HCT116 (cell line): Measurements from ENCODE around the gene PSME1. TPM values are rescaled to one million over a fixed set of nuclear protein-coding genes. Genes with fewer than 3 reads are reported as not detected.

Source experiments
- ATAC-seq: fragments of 200-7000 bp; cut with Tn5 transposase; 2 replicates; pipeline ENCODE4 v1.9.1; 2020; ENCODE audit warnings: mild to moderate bottlenecking, moderate library complexity
- BruUV-seq: library from RNA; stranded (reverse); fragments of 400-500 nt; replicated peaks from 2 replicates; lab custom pipeline; 2021; lab: Mats Ljungman, UMichigan
- CTCF ChIA-PET: fragments of 300-600 bp; sonication (Branson Sonifier 250); formaldehyde crosslinking; loops from one replicate; lab custom pipeline; 2021; ENCODE audit warnings: antibody characterized with exemption; lab: Charles Lee
- POLR2A ChIA-PET: fragments of 300-600, 350-600 bp; sonication (Branson Sonifier 250); formaldehyde crosslinking; loops from one replicate; lab custom pipeline; 2021; ENCODE audit warnings: antibody characterized with exemption; lab: Charles Lee
- RAD21 ChIA-PET, 2 experiments: fragments of 300-600 bp; sonication (Branson Sonifier 250); formaldehyde crosslinking; loops; one replicate each; lab custom pipeline; 2023; ENCODE audit warnings: low total read pairs in 2 of 2; ENCODE audit not compliant: uncharacterized antibody in 2 of 2, unreplicated experiment in 2 of 2, low non-redundant PET in 1 of 2; lab: Charles Lee
- DNase-seq: peaks from one replicate; pipeline ENCODE4 v3.0.0-alpha.2; 2010; ENCODE audit warnings: low read depth, low spot score
- H2AFZ ChIP-seq: fragments of 200-600 bp; shearing (Covaris generic), sonication (generic); 2 replicates; pipeline ENCODE4 v1.6.1; 2017; ENCODE audit warnings: low read depth, mixed run types, mixed read lengths, antibody characterized with exemption, low read length; ENCODE audit not compliant: poor library complexity, severe bottlenecking
- H3K27ac ChIP-seq: 2 replicates; pipeline ENCODE4 v1.5.1; 2012; ENCODE audit warnings: low read depth, low read length
- H3K27me3 ChIP-seq: fragments of 200-600 bp; sonication (generic); 2 replicates; pipeline ENCODE4 v1.6.1; 2016; ENCODE audit warnings: mixed run types, low read length, mixed read lengths; ENCODE audit not compliant: insufficient read depth
- H3K36me3 ChIP-seq, 2 experiments: fragments of 200-500 bp in 1 of 2; fragments of 200-600 bp in 1 of 2; sonication (Bioruptor generic) in 1 of 2; sonication (generic) in 1 of 2; 2 replicates each; pipeline versions ENCODE4 v1.5.1 to v1.6.1; 2014 to 2016; ENCODE audit warnings: low read length in 2 of 2, inconsistent platforms in 1 of 2, mixed read lengths in 1 of 2, mixed run types in 1 of 2; ENCODE audit not compliant: insufficient read depth in 2 of 2, control insufficient read depth in 1 of 2
- H3K4me1 ChIP-seq, 2 experiments: fragments of 200-600 bp in 1 of 2; sonication (generic) in 1 of 2; 2 replicates each; pipeline versions ENCODE4 v1.5.1 to v1.6.1; 2012 to 2017; ENCODE audit warnings: low read length in 2 of 2, inconsistent platforms in 1 of 2, mild to moderate bottlenecking in 1 of 2, mixed read lengths in 1 of 2, mixed run types in 1 of 2, moderate library complexity in 1 of 2; ENCODE audit not compliant: insufficient read depth in 2 of 2, control insufficient read depth in 1 of 2
- H3K4me2 ChIP-seq: fragments of 200-600 bp; sonication (generic); 2 replicates; pipeline ENCODE4 v1.6.1; 2017; ENCODE audit warnings: mixed run types, low read length, mixed read lengths
- H3K4me3 ChIP-seq, 2 experiments: fragments of 200-600 bp in 1 of 2; sonication (generic) in 1 of 2; replicated peaks in 1 of 2; 2 replicates each; pipeline ENCODE4 v1.5.1; 2011 to 2016; ENCODE audit warnings: low read length in 2 of 2, control low read depth in 1 of 2, low read depth in 1 of 2, mild to moderate bottlenecking in 1 of 2, mixed read lengths in 1 of 2, mixed run types in 1 of 2
- H3K79me2 ChIP-seq: fragments of 200-600 bp; sonication (generic); 2 replicates; pipeline ENCODE4 v1.6.1; 2017; ENCODE audit warnings: mild to moderate bottlenecking, mixed run types, low read length, moderate library complexity, mixed read lengths; ENCODE audit not compliant: insufficient read depth
- H3K9ac ChIP-seq: fragments of 200-600 bp; sonication (generic); 2 replicates; pipeline ENCODE4 v1.6.1; 2016; ENCODE audit warnings: low read length, mixed read lengths
- H3K9me2 ChIP-seq: fragments of 200-600 bp; sonication (generic), shearing (Covaris generic); 2 replicates; pipeline ENCODE4 v1.6.1; 2017; ENCODE audit warnings: mixed run types, mild to moderate bottlenecking, moderate library complexity; ENCODE audit not compliant: insufficient read depth
- H3K9me3 ChIP-seq, 2 experiments: fragments of 200-500 bp in 1 of 2; fragments of 200-600 bp in 1 of 2; sonication (Bioruptor generic) in 1 of 2; sonication (generic) in 1 of 2; 2 replicates each; pipeline ENCODE4 v1.6.1; 2014 to 2017; ENCODE audit warnings: low read length in 2 of 2, mixed read lengths in 2 of 2, inconsistent platforms in 1 of 2, low read depth in 1 of 2, mild to moderate bottlenecking in 1 of 2, mixed run types in 1 of 2, moderate library complexity in 1 of 2; ENCODE audit not compliant: control insufficient read depth in 1 of 2, insufficient read depth in 1 of 2
- H4K20me1 ChIP-seq: fragments of 200-600 bp; sonication (generic), shearing (Covaris generic); 2 replicates; pipeline ENCODE4 v1.6.1; 2017; ENCODE audit warnings: mixed run types, mild to moderate bottlenecking, moderate library complexity; ENCODE audit not compliant: insufficient read depth
- ATF3 ChIP-seq: IDR thresholded peaks from 2 replicates; pipeline ENCODE4 v1.6.1; 2012
- CTCF ChIP-seq, 3 experiments: fragments of 200-600 bp in 1 of 3; sonication (generic) in 1 of 3; IDR thresholded peaks in 2 of 3; conservative IDR thresholded peaks in 1 of 3; 2 replicates each; pipeline ENCODE4 v1.5.1; 2012 to 2017; ENCODE audit warnings: low read depth in 2 of 3, low read length in 2 of 3, antibody characterized with exemption in 1 of 3, borderline replicate concordance in 1 of 3, control low read depth in 1 of 3, mild to moderate bottlenecking in 1 of 3, mixed read lengths in 1 of 3, mixed run types in 1 of 3, moderate library complexity in 1 of 3; ENCODE audit not compliant: insufficient read depth in 1 of 3
- EGR1 ChIP-seq: IDR thresholded peaks from 2 replicates; pipeline ENCODE4 v1.6.1; 2012; ENCODE audit warnings: low read depth
- FOSL1 ChIP-seq: IDR thresholded peaks from 2 replicates; pipeline ENCODE4 v1.6.1; 2012; ENCODE audit warnings: low read depth
- JUND ChIP-seq: IDR thresholded peaks from 2 replicates; pipeline ENCODE4 v1.6.1; 2012
- MAX ChIP-seq: IDR thresholded peaks from 2 replicates; pipeline ENCODE4 v1.6.1; 2012
- SIN3A ChIP-seq: IDR thresholded peaks from 2 replicates; pipeline ENCODE4 v1.6.1; 2012; ENCODE audit warnings: low read depth
- YY1 ChIP-seq: IDR thresholded peaks from 2 replicates; pipeline ENCODE4 v1.6.1; 2011; ENCODE audit warnings: low read length, low read depth, moderate library complexity, mild to moderate bottlenecking; ENCODE audit not compliant: insufficient replicate concordance; ENCODE audit errors: extremely low read depth
- ZFX ChIP-seq: fragments of 450-650 bp; IDR thresholded peaks from 2 replicates; pipeline ENCODE4 v1.6.1; 2017
- intact Hi-C: fragments of 100-400 bp; cut with micrococcal nuclease; formaldehyde crosslinking; loops from 2 replicates; pipeline ENCODE4 v1.10.0; 2022
- total RNA-seq: library from RNA; stranded (reverse); gene quantifications from one replicate; pipeline ENCODE4 v1.2.1, GENCODE V29; 2021; ENCODE audit not compliant: unreplicated experiment

PSME1 gene
- total RNA-seq, 1 experiment from 2014 or later, result 174 TPM

- Histone ChIP-seq H2AFZ (no peak overlapping the region), H3K4me3 (no peak overlapping the region), H3K4me2 (no peak overlapping the region), H3K36me3 (peaks cover 16 to 21% of the 10 kb centered on the region in 2 experiments), H3K9me2 (no peaks in the 10 kb centered on the region), H3K9me3 (no peaks in the 10 kb centered on the region), H4K20me1 (no peaks in the 10 kb centered on the region), H3K9ac (no peak overlapping the region), H3K4me1 (peaks cover 26 to 48% of the 10 kb centered on the region in 2 experiments), H3K27ac (peak overlapping the region; percentile 96; the same call in 1 of the 2 replicates), H3K27me3 (no peaks in the 10 kb centered on the region), H3K79me2 (peaks cover 41% of the 10 kb centered on the region)
- ChIA-PET RAD21 (interaction anchor here in 1 of 2 experiments (0.5 kb wide), 1 partner anchor 23 kb away, joined by 4 read pairs; no protein-coding TSS in a partner anchor), CTCF (interaction anchor here (0.6 to 2.0 kb wide), 2 partner anchors 30 to 80 kb away, joined by 3 to 7 read pairs; no protein-coding TSS in a partner anchor), POLR2A (interaction anchor here (1.3 to 2.9 kb wide), 4 partner anchors 8 to 30 kb away, joined by 4 to 36 read pairs (median 6); partner anchors contain the start of genes DCAF11, IRF9, NRL and PSME2)
- BruUV-seq, result TSS peak; percentile 34
- intact Hi-C loops, result no loop called here
- no peak for ATAC-seq
- no peak for TF ChIP-seq SIN3A
- no peak for TF ChIP-seq FOSL1
- TF ChIP-seq JUND, result no peak
- TF ChIP-seq CTCF (IDR thresholded peaks at IDR 0.05 in 2 of 3, conservative IDR thresholded peaks at IDR 0.05 in 1 of 3; ENCODE audit: borderline replicate concordance in 1 of 3, insufficient read depth in 1 of 3, low read depth in 2 of 3, low read length in 2 of 3), result no peak
- TF ChIP-seq ATF3, result no peak
- no peak for TF ChIP-seq EGR1
- no peak for TF ChIP-seq YY1
- TF ChIP-seq ZFX, result no peak
- TF ChIP-seq MAX, result no peak
- DNase-seq, result no peak
Observed at GRCh38 chr14:24138396-24139271, 2.6 kb downstream of the PSME1 start.
